CD4-positive, alpha-beta T cell treated with Interleukin-15 for 1 hour (primary cell): ENCODE results near the gene GREB1.

ENCODE experiments used
- DNase-seq: peaks from one replicate; pipeline ENCODE4 v3.0.0-alpha.2; 2020

The GREB1 gene

GRCh38 chr2:11582612-11582861, 48.7 kb downstream of the GREB1 start:
- no peak for DNase-seq

GRCh38 chr2:11582862-11583752, 49.3 kb downstream of the GREB1 start:
- DNase-seq, result no peak

GRCh38 chr2:11583840-11584524, 50.1 kb downstream of the GREB1 start:
- peak; percentile 38 for DNase-seq

- DNase-seq, result no peak
Observed at GRCh38 chr2:11584525-11585056, 50.7 kb downstream of the GREB1 start.

GRCh38 chr2:11585071-11585470, 51.2 kb downstream of the GREB1 start:
- DNase-seq, result no peak

GRCh38 chr2:11588228-11589110, 54.6 kb downstream of the GREB1 start:
- DNase-seq, result no peak

GRCh38 chr2:11589316-11589940, 55.6 kb downstream of the GREB1 start:
- DNase-seq, result no peak

GRCh38 chr2:11590193-11590592, 56.3 kb downstream of the GREB1 start:
- no peak for DNase-seq

GRCh38 chr2:11591091-11591490, 57.2 kb downstream of the GREB1 start:
- no peak for DNase-seq

- DNase-seq, result no peak
Observed at GRCh38 chr2:11592671-11593574, 59.1 kb downstream of the GREB1 start.

GRCh38 chr2:11596801-11597200, 63.0 kb downstream of the GREB1 start:
- DNase-seq, result no peak

GRCh38 chr2:11597538-11598225, 63.8 kb downstream of the GREB1 start:
- no peak for DNase-seq

GRCh38 chr2:11598228-11598731, 64.4 kb downstream of the GREB1 start:
- no peak for DNase-seq

GRCh38 chr2:11602563-11603204, 68.8 kb downstream of the GREB1 start:
- no peak for DNase-seq

GRCh38 chr2:11610624-11611242, 76.9 kb downstream of the GREB1 start:
- DNase-seq, result no peak

GRCh38 chr2:11611251-11611650, 77.4 kb downstream of the GREB1 start:
- no peak for DNase-seq

GRCh38 chr2:11612553-11613215, 78.8 kb downstream of the GREB1 start:
- DNase-seq, result no peak

- DNase-seq, result no peak
Observed at GRCh38 chr2:11613297-11613696, 79.5 kb downstream of the GREB1 start.

- no peak for DNase-seq
Observed at GRCh38 chr2:11615209-11615608, 81.4 kb downstream of the GREB1 start.
